ENCODE data around the gene SEC14L2.

The SEC14L2 gene

GRCh38 chr22:30432520-30432919 lies 35.7 kb downstream of the SEC14L2 start:
- Histone ChIP-seq H3K36me3 (ENCODE audit: control insufficient read depth, insufficient read depth, low read length, severe bottlenecking) (peaks cover 4% of the 10 kb centered on the region), H3K4me3 (ENCODE audit: low read length) (no peak overlapping the region)
- DNase-seq (ENCODE audit: low read depth): no peak

GRCh38 chr22:30433227-30433626 lies 36.4 kb downstream of the SEC14L2 start:
- no peaks in the 10 kb centered on the region for H3K4me1 ChIP-seq (ENCODE audit: control insufficient read depth, insufficient read depth, low read length)
- no peak overlapping the region for H3K9ac ChIP-seq (ENCODE audit: low read length)
- no peak for DNase-seq (ENCODE audit: low read depth)
- H3K36me3 ChIP-seq (ENCODE audit: control insufficient read depth, insufficient read depth, low read length, severe bottlenecking): peaks cover 4% of the 10 kb centered on the region
- H3K4me3 ChIP-seq (ENCODE audit: low read length): no peak overlapping the region
- H3K27me3 ChIP-seq (replicated peaks; ENCODE audit: control insufficient read depth, insufficient read depth, low read length): peaks cover 1% of the 10 kb centered on the region
- no peaks in the 10 kb centered on the region for H3K9me3 ChIP-seq (ENCODE audit: control insufficient read depth, low read length)

More at GRCh38 chr22:30432520-30432919, 35.7 kb downstream of the SEC14L2 start:
- no peaks in the 10 kb centered on the region for H3K9me3 ChIP-seq (ENCODE audit: control insufficient read depth, low read length)
- no peaks in the 10 kb centered on the region for H3K4me1 ChIP-seq (ENCODE audit: control insufficient read depth, insufficient read depth, low read length)
- no peak overlapping the region for H3K9ac ChIP-seq (ENCODE audit: low read length)
- H3K27me3 ChIP-seq (replicated peaks; ENCODE audit: control insufficient read depth, insufficient read depth, low read length): no peaks in the 10 kb centered on the region

- peaks cover 5% of the 10 kb centered on the region for H3K27me3 ChIP-seq (replicated peaks; ENCODE audit: control insufficient read depth, insufficient read depth, low read length)
- DNase-seq (ENCODE audit: low read depth): no peak
- H3K4me3 ChIP-seq (ENCODE audit: low read length): no peak overlapping the region
Measured at GRCh38 chr22:30433773-30434172, 37.0 kb downstream of the SEC14L2 start.

GRCh38 chr22:30434843-30435242 lies 38.0 kb downstream of the SEC14L2 start:
- H3K9ac ChIP-seq (ENCODE audit: low read length): no peak overlapping the region
- no peaks in the 10 kb centered on the region for H3K36me3 ChIP-seq (ENCODE audit: control insufficient read depth, insufficient read depth, low read length, severe bottlenecking)
- no peak for DNase-seq (ENCODE audit: low read depth)
- no peaks in the 10 kb centered on the region for H3K4me1 ChIP-seq (ENCODE audit: control insufficient read depth, insufficient read depth, low read length)
- H3K9me3 ChIP-seq (ENCODE audit: control insufficient read depth, low read length): no peaks in the 10 kb centered on the region
- H3K4me3 ChIP-seq (ENCODE audit: low read length): no peak overlapping the region
- H3K27me3 ChIP-seq (replicated peaks; ENCODE audit: control insufficient read depth, insufficient read depth, low read length): peaks cover 5% of the 10 kb centered on the region

More at GRCh38 chr22:30433773-30434172, 37.0 kb downstream of the SEC14L2 start:
- Histone ChIP-seq H3K36me3 (ENCODE audit: control insufficient read depth, insufficient read depth, low read length, severe bottlenecking) (no peaks in the 10 kb centered on the region), H3K9me3 (ENCODE audit: control insufficient read depth, low read length) (no peaks in the 10 kb centered on the region), H3K9ac (ENCODE audit: low read length) (no peak overlapping the region), H3K4me1 (ENCODE audit: control insufficient read depth, insufficient read depth, low read length) (no peaks in the 10 kb centered on the region)

GRCh38 chr22:30435674-30436126 lies 38.9 kb downstream of the SEC14L2 start:
- Histone ChIP-seq H3K36me3 (ENCODE audit: control insufficient read depth, insufficient read depth, low read length, severe bottlenecking) (no peaks in the 10 kb centered on the region), H3K27me3 (replicated peaks; ENCODE audit: control insufficient read depth, insufficient read depth, low read length) (peaks cover 5% of the 10 kb centered on the region), H3K4me1 (ENCODE audit: control insufficient read depth, insufficient read depth, low read length) (no peaks in the 10 kb centered on the region), H3K9me3 (ENCODE audit: control insufficient read depth, low read length) (no peaks in the 10 kb centered on the region), H3K4me3 (ENCODE audit: low read length) (no peak overlapping the region), H3K9ac (ENCODE audit: low read length) (no peak overlapping the region)
- no peak for DNase-seq (ENCODE audit: low read depth)

GRCh38 chr22:30436196-30436595 lies 39.4 kb downstream of the SEC14L2 start:
- peaks cover 5% of the 10 kb centered on the region for H3K27me3 ChIP-seq (replicated peaks; ENCODE audit: control insufficient read depth, insufficient read depth, low read length)
- H3K9ac ChIP-seq (ENCODE audit: low read length): no peak overlapping the region
- H3K9me3 ChIP-seq (ENCODE audit: control insufficient read depth, low read length): no peaks in the 10 kb centered on the region
- H3K36me3 ChIP-seq (ENCODE audit: control insufficient read depth, insufficient read depth, low read length, severe bottlenecking): no peaks in the 10 kb centered on the region
- no peak for DNase-seq (ENCODE audit: low read depth)
- H3K4me1 ChIP-seq (ENCODE audit: control insufficient read depth, insufficient read depth, low read length): no peaks in the 10 kb centered on the region
- H3K4me3 ChIP-seq (ENCODE audit: low read length): no peak overlapping the region

GRCh38 chr22:30438559-30438958 lies 41.7 kb downstream of the SEC14L2 start:
- Histone ChIP-seq H3K4me3 (ENCODE audit: low read length) (no peak overlapping the region), H3K4me1 (ENCODE audit: control insufficient read depth, insufficient read depth, low read length) (no peaks in the 10 kb centered on the region), H3K9ac (ENCODE audit: low read length) (no peak overlapping the region), H3K36me3 (ENCODE audit: control insufficient read depth, insufficient read depth, low read length, severe bottlenecking) (no peaks in the 10 kb centered on the region), H3K9me3 (ENCODE audit: control insufficient read depth, low read length) (no peaks in the 10 kb centered on the region), H3K27me3 (replicated peaks; ENCODE audit: control insufficient read depth, insufficient read depth, low read length) (peaks cover 5% of the 10 kb centered on the region)
- no peak for DNase-seq (ENCODE audit: low read depth)

GRCh38 chr22:30439226-30439625 lies 42.4 kb downstream of the SEC14L2 start:
- no peak for DNase-seq (ENCODE audit: low read depth)
- Histone ChIP-seq H3K4me1 (ENCODE audit: control insufficient read depth, insufficient read depth, low read length) (no peaks in the 10 kb centered on the region), H3K27me3 (replicated peaks; ENCODE audit: control insufficient read depth, insufficient read depth, low read length) (peaks cover 5% of the 10 kb centered on the region), H3K4me3 (ENCODE audit: low read length) (no peak overlapping the region), H3K9me3 (ENCODE audit: control insufficient read depth, low read length) (no peaks in the 10 kb centered on the region), H3K9ac (ENCODE audit: low read length) (no peak overlapping the region), H3K36me3 (ENCODE audit: control insufficient read depth, insufficient read depth, low read length, severe bottlenecking) (no peaks in the 10 kb centered on the region)

- no peak for DNase-seq (ENCODE audit: low read depth)
- Histone ChIP-seq H3K4me1 (ENCODE audit: control insufficient read depth, insufficient read depth, low read length) (no peaks in the 10 kb centered on the region), H3K36me3 (ENCODE audit: control insufficient read depth, insufficient read depth, low read length, severe bottlenecking) (no peaks in the 10 kb centered on the region), H3K4me3 (ENCODE audit: low read length) (no peak overlapping the region), H3K27me3 (replicated peaks; ENCODE audit: control insufficient read depth, insufficient read depth, low read length) (peaks cover 5% of the 10 kb centered on the region), H3K9me3 (ENCODE audit: control insufficient read depth, low read length) (no peaks in the 10 kb centered on the region), H3K9ac (ENCODE audit: low read length) (no peak overlapping the region)
Measured at GRCh38 chr22:30439836-30440235, 43.0 kb downstream of the SEC14L2 start.

- Histone ChIP-seq H3K4me1 (ENCODE audit: control insufficient read depth, insufficient read depth, low read length) (peaks cover 12% of the 10 kb centered on the region), H3K36me3 (ENCODE audit: control insufficient read depth, insufficient read depth, low read length, severe bottlenecking) (no peaks in the 10 kb centered on the region), H3K27me3 (replicated peaks; ENCODE audit: control insufficient read depth, insufficient read depth, low read length) (peaks cover 5% of the 10 kb centered on the region), H3K9me3 (ENCODE audit: control insufficient read depth, low read length) (no peaks in the 10 kb centered on the region), H3K4me3 (ENCODE audit: low read length) (no peak overlapping the region), H3K9ac (ENCODE audit: low read length) (no peak overlapping the region)
- DNase-seq (ENCODE audit: low read depth): no peak
Measured at GRCh38 chr22:30441088-30441487, 44.3 kb downstream of the SEC14L2 start.

GRCh38 chr22:30444632-30445437 lies 48.0 kb downstream of the SEC14L2 start:
- Histone ChIP-seq H3K9me3 (ENCODE audit: control insufficient read depth, low read length) (no peaks in the 10 kb centered on the region), H3K9ac (ENCODE audit: low read length) (peak overlapping the region; percentile 62), H3K36me3 (ENCODE audit: control insufficient read depth, insufficient read depth, low read length, severe bottlenecking) (no peaks in the 10 kb centered on the region), H3K27me3 (replicated peaks; ENCODE audit: control insufficient read depth, insufficient read depth, low read length) (no peaks in the 10 kb centered on the region), H3K4me3 (ENCODE audit: low read length) (no peak overlapping the region), H3K4me1 (ENCODE audit: control insufficient read depth, insufficient read depth, low read length) (peaks cover 18% of the 10 kb centered on the region)
- DNase-seq (ENCODE audit: low read depth): peak; percentile 70
